ENCODE data around the gene AACS.
"Not testable (repeated sequence)": the region's sequence is repeated elsewhere in the genome, so short reads cannot be mapped to it uniquely, and the experiment has no call there.

The AACS gene

GRCh38 chr12:125092108-125092871 is 27.1 kb downstream of the AACS start:
- DNase-seq (ENCODE audit: low read depth), result no peak

DNA sequence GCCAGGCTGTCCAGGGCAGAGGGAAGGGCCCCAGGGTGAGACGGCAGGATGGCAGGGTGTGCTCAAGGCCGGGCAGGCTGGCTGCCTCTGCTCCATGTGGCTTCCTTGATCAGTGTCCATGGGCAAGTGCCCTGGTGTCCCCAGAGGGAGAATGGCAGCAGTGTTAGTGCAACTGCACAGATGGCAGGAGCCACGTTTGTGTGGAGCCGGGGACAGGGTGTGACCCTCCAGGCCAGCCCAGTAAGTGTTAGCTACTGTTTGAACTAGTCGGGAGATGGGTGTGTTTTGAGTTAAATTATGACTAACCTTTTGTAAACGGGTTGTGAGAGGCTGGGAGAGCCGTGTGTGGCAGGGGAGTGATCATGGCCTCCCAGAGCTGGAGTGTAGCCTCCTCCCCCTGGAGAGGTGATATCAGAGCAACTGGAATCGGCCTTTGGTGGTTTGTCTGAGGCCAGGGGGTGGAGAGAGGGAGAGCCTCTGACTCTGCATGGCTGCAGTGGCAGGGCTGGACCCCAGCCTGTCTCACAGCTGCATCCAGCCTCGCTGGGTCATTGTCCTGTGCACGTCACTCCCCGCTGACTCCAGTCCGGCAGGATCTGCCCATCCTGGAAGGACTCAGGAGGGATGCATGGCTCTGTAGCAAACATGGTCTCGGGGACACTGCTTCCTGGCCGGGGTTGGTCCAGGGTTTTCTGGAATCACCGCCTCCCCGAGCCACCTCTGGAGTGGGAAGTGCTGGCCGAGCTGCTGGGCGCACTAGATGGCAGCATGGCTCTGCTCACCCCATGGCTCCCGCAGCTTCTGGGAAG is 27.8 kb downstream of the AACS start:
- DNase-seq (ENCODE audit: low read depth), result no peak

DNA sequence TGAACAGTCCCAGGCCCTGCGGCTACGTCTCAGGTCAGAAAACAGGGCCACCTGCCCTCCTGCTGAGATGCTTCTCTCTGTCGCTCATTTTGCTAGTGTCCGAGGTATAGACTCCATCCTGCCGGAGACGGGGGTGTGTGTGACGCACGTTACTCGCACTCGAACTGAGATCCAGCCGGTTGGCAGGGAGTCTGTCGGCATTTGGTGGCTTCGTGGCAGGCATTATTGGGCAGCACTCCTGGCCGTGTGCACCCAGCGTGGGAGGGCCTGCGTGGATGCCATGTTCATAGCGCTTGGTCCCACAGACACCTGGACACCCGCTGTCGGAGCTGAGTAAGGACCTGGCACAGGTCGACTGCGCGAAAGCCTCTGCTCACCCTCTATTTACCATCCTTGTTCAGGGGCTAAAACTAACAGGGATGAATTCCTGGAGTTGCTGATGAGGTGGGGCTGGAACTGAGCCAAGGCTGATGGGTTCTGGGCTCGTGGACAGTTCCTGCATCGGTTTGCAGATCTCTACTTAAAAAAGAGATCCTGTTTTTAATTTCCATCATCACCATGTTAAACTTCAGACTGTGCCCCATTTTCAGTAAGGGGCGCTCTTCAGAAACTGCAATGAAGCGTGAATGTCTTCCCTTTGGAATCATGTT is 28.6 kb downstream of the AACS start:
- no peak for DNase-seq (ENCODE audit: low read depth)

- DNase-seq (ENCODE audit: low read depth), result no peak
Observed at GRCh38 chr12:125096894-125097293, 31.7 kb downstream of the AACS start.

DNA sequence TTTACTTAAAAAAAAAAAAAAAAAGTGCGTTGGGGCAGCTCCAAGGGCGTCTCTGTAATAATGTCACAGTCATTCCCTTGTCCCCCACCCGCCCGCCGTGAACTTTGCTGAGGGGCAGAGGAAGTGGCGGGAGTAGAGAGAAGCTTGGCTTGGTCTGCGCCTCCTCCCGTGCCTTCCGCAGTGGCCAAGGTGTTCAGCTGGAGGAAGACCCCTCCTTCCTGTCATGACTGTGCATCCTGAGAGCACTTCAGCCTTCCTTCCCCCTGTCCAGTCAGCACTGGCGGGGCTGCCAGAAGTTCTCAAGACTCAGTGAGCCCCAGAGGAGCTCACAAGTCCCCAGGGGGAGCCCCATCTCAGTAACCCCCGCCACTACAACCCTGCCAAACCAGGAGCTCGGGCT is 32.2 kb downstream of the AACS start:
- DNase-seq (ENCODE audit: low read depth), result no peak

DNA sequence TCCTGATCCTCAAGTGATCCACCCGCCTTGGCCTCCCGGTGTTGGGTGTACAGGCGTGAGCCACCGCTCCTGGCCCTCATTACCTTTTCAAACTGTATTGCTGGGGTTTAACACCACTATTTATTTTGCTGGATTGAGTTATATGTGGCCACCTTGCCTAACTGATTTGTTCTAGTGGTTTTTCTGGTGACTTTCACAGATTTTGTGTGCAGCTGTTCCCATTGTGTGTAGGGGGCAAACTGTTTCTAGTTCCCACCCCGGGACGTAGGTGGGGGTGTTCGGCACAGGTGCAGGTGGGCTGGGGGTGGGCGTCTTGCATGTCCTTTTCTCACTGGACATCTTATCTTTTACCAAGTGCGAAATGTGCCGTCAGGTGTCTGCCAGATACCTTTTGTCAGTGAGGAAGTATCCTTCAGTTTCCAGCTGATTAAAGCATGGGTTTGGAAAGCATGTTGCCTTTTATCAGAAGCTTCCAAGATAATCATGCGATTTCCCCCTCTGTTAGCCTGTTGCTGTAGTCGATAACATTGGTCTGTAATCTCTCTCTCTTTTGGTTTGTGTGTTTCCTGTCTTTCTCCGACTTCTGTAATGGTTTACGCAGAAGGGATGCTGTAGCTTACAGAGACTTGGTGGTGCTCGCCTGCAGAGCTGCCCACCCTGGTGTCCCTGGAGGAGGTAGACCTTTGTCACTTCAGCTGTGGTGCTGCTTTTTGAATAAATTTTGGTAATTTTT is 33.6 kb downstream of the AACS start:
- no peak for DNase-seq (ENCODE audit: low read depth)

DNA sequence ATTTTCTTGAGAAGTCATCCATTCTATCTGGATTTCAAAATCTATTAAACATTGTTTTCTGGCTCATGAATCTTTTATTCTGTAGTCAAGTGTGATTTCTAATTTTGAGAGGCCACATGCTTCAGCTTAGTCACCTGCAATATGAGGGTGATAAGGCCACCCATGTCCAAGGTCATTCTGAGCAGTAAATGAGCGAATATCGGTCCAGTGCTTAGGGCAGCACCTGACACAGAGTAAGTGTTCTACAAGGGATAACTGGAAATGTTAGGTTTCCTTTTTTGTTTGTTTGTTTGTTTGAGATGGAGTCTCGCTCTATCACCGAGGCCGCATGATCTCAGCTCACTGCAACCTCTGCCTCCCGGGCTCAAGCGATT is 34.2 kb downstream of the AACS start:
- DNase-seq (ENCODE audit: low read depth), result no peak

- DNase-seq (ENCODE audit: low read depth), result no peak
Observed at GRCh38 chr12:125100551-125101434, 35.6 kb downstream of the AACS start.

- no peak for DNase-seq (ENCODE audit: low read depth)
Observed at GRCh38 chr12:125104982-125105381, 39.7 kb downstream of the AACS start.

- DNase-seq (ENCODE audit: low read depth), result no peak
Observed at GRCh38 chr12:125105600-125105999, 40.4 kb downstream of the AACS start.

GRCh38 chr12:125110641-125111360 is 45.6 kb downstream of the AACS start:
- DNase-seq (ENCODE audit: low read depth), result no peak

DNA sequence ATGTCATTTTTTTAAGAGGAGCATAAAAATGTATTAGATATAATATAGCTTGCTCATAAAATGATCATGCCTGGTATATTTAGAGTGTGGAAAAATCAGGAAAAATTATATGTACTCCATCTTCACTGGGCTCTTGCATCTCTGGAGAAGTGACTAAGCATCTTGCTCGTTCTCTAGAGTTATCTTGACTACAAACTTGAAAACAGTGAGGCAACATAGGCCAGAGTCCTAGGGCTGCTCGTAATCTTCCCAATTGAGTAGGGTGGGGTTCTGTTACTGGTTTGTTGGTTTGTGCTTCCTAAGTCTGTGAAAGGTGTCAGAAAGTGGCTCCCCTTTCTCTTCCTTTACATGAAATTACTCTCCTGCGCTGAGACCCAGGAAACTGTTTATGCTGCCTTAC is 46.2 kb downstream of the AACS start:
- DNase-seq (ENCODE audit: low read depth), result no peak

DNA sequence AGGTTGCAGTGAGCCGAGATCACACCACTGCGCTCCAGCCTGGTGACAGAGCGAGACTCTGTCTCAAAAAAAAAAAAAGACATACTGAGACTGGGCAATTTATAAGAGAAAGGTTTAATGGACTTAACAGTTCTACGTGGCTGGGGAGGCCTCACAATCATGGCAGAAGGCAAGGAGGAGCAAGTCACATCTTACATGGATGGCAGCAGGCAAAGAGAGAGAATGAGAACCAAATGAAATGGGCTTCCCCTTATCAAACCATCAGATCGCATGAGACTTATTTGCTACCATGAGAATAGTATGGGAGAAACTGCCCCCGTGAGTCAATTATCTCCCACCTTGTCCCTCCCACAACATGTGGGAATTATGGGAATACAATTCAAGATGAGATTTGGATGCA is 47.4 kb downstream of the AACS start:
- not testable (repeated sequence) for DNase-seq (ENCODE audit: low read depth)

GRCh38 chr12:125113263-125113662 is 48.0 kb downstream of the AACS start:
- no peak for DNase-seq (ENCODE audit: low read depth)

DNA sequence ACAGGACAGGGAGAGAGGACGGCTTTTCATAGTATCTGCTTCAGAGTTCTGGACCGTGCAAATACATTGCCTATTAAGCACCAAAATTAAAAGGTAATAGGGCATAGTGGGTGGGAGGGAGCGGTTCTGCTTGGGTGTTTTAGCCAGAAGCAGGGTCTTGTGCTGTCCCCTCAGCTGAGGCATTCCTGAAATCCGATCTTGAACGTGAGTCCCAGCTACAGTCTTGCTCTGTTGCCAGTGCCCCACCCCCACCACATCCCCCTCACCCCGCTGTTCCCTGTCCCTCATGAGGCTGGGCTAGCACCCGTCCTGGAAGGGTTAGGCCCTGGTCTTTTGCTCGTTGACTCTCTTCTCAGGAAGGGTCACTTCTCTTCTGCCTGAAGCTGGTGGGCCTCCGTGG is 48.6 kb downstream of the AACS start:
- DNase-seq (ENCODE audit: low read depth), result no peak

DNA sequence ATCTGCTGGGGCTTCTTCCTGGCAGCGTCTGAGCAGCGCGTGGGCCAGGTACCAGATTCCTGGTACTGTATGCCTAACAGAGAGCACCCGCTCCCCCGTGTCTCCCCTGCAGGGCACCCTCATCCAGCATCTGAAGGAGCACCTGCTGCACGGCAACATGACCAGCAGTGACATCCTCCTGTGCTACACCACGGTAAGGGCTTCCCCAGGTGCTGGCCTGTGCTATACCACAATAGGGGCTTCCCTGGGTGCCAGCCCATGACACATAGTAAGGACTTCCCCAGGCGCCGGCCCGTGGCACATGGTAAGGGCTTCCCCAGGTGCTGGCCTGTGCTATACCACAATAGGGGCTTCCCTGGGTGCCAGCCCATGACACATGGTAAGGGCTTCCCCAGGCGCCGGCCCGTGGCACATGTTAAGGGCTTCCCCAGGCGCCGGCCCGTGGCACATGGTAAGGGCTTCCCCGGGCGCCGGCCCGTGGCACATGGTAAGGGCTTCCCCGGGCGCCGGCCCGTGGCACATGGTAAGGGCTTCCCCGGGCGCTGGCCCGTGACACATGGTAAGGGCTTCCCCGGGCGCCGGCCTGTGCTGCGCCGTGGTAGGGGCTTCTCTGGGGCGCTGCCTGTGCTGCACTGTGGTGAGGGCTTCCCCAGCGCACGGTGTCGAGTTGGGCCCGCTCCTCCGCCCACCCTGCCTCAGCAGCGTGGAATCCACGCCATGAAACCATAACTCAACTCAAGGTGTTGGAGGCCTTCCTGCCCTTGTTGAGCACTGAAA is 49.3 kb downstream of the AACS start:
- no peak for DNase-seq (ENCODE audit: low read depth)

DNA sequence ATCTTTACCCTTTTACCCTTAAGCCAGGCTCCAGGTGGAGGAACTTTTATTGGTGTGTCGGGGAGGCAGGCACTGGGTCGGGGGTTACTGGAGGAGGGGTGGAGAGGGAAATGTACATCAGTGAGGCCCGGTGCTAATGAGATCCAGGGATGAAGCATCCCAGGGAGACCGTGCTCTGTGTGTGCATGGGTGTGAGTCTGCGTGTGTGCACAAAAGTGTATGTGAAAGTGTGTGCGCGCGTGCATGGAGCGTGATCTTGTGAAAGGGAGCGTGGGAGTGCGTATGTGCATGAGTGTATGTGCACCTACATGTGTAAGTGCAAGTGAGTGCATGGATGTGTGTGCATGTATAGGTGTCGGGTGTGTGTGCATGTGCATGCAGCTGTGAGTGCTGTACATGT is 55.3 kb downstream of the AACS start:
- DNase-seq (ENCODE audit: low read depth), result no peak

DNA sequence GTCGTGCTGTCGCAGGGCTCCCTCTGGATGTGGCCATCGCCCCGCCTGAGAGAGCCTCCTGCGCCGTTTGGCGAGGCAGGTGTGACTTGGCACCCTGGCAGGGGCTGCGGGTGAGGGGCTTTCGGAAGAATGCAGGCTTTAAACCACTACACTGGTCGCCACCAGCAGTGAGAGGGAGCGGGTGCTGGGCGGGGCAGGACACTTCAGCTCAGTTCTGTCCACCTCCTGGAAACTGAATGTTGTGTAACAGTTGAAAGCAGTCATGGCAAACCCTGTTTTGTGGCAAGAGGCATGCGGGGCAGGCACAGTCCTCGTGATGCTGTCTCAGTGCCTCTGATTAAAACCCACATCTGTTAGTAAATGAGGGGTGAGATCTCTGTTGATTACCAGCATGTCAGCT is 55.9 kb downstream of the AACS start:
- DNase-seq (ENCODE audit: low read depth), result no peak

DNA sequence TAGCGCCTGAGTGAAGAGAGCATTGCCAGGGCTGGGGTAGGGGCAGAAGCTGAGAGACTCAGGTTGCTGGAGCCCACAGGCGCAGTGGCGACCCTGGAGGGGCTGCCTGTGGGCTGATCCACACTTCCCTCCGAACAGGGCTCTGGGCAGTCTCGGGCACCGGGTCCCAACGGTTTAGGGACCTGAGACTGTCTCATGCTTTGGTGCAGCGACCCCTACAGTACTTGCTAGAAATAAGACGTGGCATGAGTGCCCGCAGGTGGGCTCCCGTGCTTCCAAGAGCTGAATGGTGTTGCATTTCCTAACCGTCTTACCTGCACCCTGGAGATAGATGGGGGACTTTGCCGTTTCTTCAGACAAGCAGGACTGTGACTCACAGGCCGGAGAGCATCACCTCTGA is 57.4 kb downstream of the AACS start:
- DNase-seq (ENCODE audit: low read depth), result no peak
